MM.1S (cell line): Measurements from ENCODE around the gene SF3B4.

Experiments
- EZH2 ChIP-seq: fragments of 300-600 bp; sonication (generic); optimal IDR thresholded peaks from 2 replicates; pipeline ENCODE3; 2017; ENCODE audit warnings: low read depth, mild to moderate bottlenecking, antibody characterized with exemption, low read length, mixed read lengths
- EZH2phosphoT487 ChIP-seq: fragments of 300-600 bp; sonication (generic); IDR thresholded peaks from 2 replicates; pipeline ENCODE4 v1.6.1; 2018; ENCODE audit warnings: antibody characterized with exemption, low read length
- TF ChIP-seq, protein P1 (sequence below): fragments of 300-600 bp; sonication (generic); IDR thresholded peaks from 2 replicates; pipeline ENCODE4 v1.5.1; 2016; ENCODE audit warnings: antibody characterized with exemption, low read length, mixed read lengths

DNA sequence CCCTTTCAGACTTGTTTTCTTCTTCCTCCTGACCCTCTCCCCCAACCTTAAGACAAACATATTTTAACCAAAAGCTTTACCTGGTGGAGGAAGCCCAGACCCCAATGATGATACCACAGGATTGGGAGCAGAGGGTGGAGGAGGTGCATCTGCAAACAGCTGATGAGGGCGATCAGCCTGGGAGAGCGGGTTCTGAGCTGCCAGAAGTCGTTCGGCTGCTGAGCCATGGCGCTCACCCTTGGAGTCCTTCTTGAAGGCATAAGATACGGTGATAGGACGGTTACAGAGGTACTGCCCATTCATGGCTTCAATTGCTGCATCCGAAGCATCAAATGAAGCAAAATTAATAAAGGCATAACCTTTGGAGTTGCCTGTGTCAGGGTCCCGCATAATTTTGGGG is 1.3 kb downstream of the SF3B4 start:
- TF ChIP-seq, protein P1, sequence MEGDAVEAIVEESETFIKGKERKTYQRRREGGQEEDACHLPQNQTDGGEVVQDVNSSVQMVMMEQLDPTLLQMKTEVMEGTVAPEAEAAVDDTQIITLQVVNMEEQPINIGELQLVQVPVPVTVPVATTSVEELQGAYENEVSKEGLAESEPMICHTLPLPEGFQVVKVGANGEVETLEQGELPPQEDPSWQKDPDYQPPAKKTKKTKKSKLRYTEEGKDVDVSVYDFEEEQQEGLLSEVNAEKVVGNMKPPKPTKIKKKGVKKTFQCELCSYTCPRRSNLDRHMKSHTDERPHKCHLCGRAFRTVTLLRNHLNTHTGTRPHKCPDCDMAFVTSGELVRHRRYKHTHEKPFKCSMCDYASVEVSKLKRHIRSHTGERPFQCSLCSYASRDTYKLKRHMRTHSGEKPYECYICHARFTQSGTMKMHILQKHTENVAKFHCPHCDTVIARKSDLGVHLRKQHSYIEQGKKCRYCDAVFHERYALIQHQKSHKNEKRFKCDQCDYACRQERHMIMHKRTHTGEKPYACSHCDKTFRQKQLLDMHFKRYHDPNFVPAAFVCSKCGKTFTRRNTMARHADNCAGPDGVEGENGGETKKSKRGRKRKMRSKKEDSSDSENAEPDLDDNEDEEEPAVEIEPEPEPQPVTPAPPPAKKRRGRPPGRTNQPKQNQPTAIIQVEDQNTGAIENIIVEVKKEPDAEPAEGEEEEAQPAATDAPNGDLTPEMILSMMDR = no peak
- TF ChIP-seq EZH2 (no peak), EZH2phosphoT487 (no peak)
